IMR-90 (cell line): ENCODE results near the gene IQCF6. TPM values are rescaled to one million over a fixed set of nuclear protein-coding genes. Genes with fewer than 3 reads are reported as not detected.

ENCODE experiments used
- ATAC-seq: fragments of 200-7000 bp; cut with Tn5 transposase; 2 replicates; pipeline ENCODE4 v1.9.1; 2020; ENCODE audit warnings: low read depth, mild to moderate bottlenecking, moderate library complexity
- BruUV-seq: library from RNA; stranded (reverse); fragments of 400-500 nt; replicated peaks from 2 replicates; lab custom pipeline; 2021; lab: Mats Ljungman, UMichigan
- CTCF ChIA-PET: fragments of 300-600 bp; formaldehyde crosslinking; extraction: SDS; loops from one replicate; lab custom pipeline; 2021; ENCODE audit warnings: antibody characterized with exemption; lab: Yijun Ruan, JAX
- POLR2A ChIA-PET: fragments of 300-600 bp; sonication (Branson Sonifier 250); formaldehyde crosslinking; loops from one replicate; lab custom pipeline; 2022; ENCODE audit warnings: antibody characterized with exemption; ENCODE audit not compliant: unreplicated experiment; lab: Charles Lee
- DNase-seq: peaks from one replicate; pipeline ENCODE4 v3.0.0; 2013
- H2AFZ ChIP-seq: replicated peaks from 2 replicates; pipeline ENCODE3; 2013; ENCODE audit warnings: low read length, mild to moderate bottlenecking; ENCODE audit not compliant: poor library complexity
- H2AK5ac ChIP-seq: 2 replicates; pipeline ENCODE4 v1.6.1; 2013; ENCODE audit warnings: low read depth, low read length, inconsistent platforms
- H2AK9ac ChIP-seq: replicated peaks from 2 replicates; pipeline ENCODE3; 2013; ENCODE audit warnings: mild to moderate bottlenecking, low read depth, low read length, moderate library complexity; ENCODE audit not compliant: poor library complexity
- H2BK120ac ChIP-seq: 2 replicates; pipeline ENCODE4 v1.6.1; 2013; ENCODE audit warnings: low read depth, low read length, inconsistent platforms
- H2BK15ac ChIP-seq: 3 replicates; pipeline ENCODE4 v1.6.1; 2013; ENCODE audit warnings: low read depth, low read length, inconsistent platforms
- H2BK20ac ChIP-seq: 2 replicates; pipeline ENCODE4 v1.6.1; 2013; ENCODE audit warnings: low read depth, mild to moderate bottlenecking, inconsistent platforms, low read length, moderate library complexity
- H2BK5ac ChIP-seq: 2 replicates; pipeline ENCODE4 v1.6.1; 2013; ENCODE audit warnings: mild to moderate bottlenecking, low read depth, low read length, inconsistent platforms; ENCODE audit not compliant: poor library complexity, severe bottlenecking
- H3K14ac ChIP-seq: replicated peaks from 2 replicates; pipeline ENCODE4 v1.6.1; 2013; ENCODE audit warnings: low read depth, low read length, inconsistent platforms
- H3K18ac ChIP-seq: 2 replicates; pipeline ENCODE4 v1.6.1; 2013; ENCODE audit warnings: low read depth, low read length, control low read depth
- H3K23ac ChIP-seq: 2 replicates; pipeline ENCODE4 v1.6.1; 2013; ENCODE audit warnings: low read depth, low read length, inconsistent platforms
- H3K27ac ChIP-seq: 2 replicates; pipeline ENCODE4 v1.5.1; 2013; ENCODE audit warnings: mild to moderate bottlenecking, control low read depth, low read length; ENCODE audit not compliant: insufficient read depth
- H3K27me3 ChIP-seq: 2 replicates; pipeline ENCODE4 v1.6.1; 2013; ENCODE audit warnings: low read length; ENCODE audit not compliant: control insufficient read depth, insufficient read depth
- H3K36me3 ChIP-seq: 2 replicates; pipeline ENCODE4 v1.6.1; 2013; ENCODE audit warnings: low read length, mixed read lengths; ENCODE audit not compliant: control insufficient read depth, insufficient read depth
- H3K4ac ChIP-seq: 2 replicates; pipeline ENCODE4 v1.6.1; 2013; ENCODE audit warnings: low read depth, low read length, inconsistent platforms
- H3K4me1 ChIP-seq: 2 replicates; pipeline ENCODE4 v1.6.1; 2013; ENCODE audit warnings: low read length, mixed read lengths; ENCODE audit not compliant: control insufficient read depth, insufficient read depth
- H3K4me2 ChIP-seq: 2 replicates; pipeline ENCODE4 v1.6.1; 2013; ENCODE audit warnings: low read depth, mild to moderate bottlenecking, control low read depth, low read length, moderate library complexity
- H3K4me3 ChIP-seq: 2 replicates; pipeline ENCODE4 v1.5.1; 2013; ENCODE audit warnings: low read depth, mild to moderate bottlenecking, control low read depth, low read length, moderate library complexity; ENCODE audit not compliant: insufficient read depth
- H3K56ac ChIP-seq: 2 replicates; pipeline ENCODE4 v1.6.1; 2013; ENCODE audit warnings: low read length, inconsistent platforms; ENCODE audit not compliant: insufficient read depth; ENCODE audit errors: extremely low read depth
- H3K79me1 ChIP-seq, 2 experiments: 2 replicates each; pipeline ENCODE4 v1.6.1; 2013; ENCODE audit warnings: low read length in 2 of 2, inconsistent platforms in 1 of 2, low read depth in 1 of 2
- H3K9ac ChIP-seq: 2 replicates; pipeline ENCODE4 v1.6.1; 2013; ENCODE audit warnings: low read depth, low read length, control low read depth
- H3K9me1 ChIP-seq: 2 replicates; pipeline ENCODE4 v1.6.1; 2013; ENCODE audit warnings: low read length, inconsistent platforms; ENCODE audit not compliant: insufficient read depth
- H3K9me3 ChIP-seq: 2 replicates; pipeline ENCODE4 v1.6.1; 2013; ENCODE audit warnings: low read length; ENCODE audit not compliant: control insufficient read depth, insufficient read depth
- H4K20me1 ChIP-seq: 2 replicates; pipeline ENCODE4 v1.6.1; 2013; ENCODE audit warnings: low read length, inconsistent platforms; ENCODE audit not compliant: insufficient read depth
- H4K5ac ChIP-seq: 2 replicates; pipeline ENCODE4 v1.6.1; 2013; ENCODE audit warnings: mild to moderate bottlenecking, low read depth, low read length, control low read depth
- H4K8ac ChIP-seq, 2 experiments: 2 replicates each; pipeline ENCODE4 v1.6.1; 2013; ENCODE audit warnings: low read depth in 2 of 2, low read length in 2 of 2, control low read depth in 1 of 2, inconsistent platforms in 1 of 2
- H4K91ac ChIP-seq: 2 replicates; pipeline ENCODE4 v1.6.1; 2013; ENCODE audit warnings: low read depth, low read length, inconsistent platforms; ENCODE audit not compliant: insufficient read depth
- CHD1 ChIP-seq: IDR thresholded peaks from 2 replicates; pipeline ENCODE4 v1.6.1; 2012; ENCODE audit warnings: low read depth, low read length, improper control_type of control experiment
- NFE2L2 ChIP-seq: fragments of 150-350 bp; IDR thresholded peaks from 2 replicates; pipeline ENCODE4 v1.6.1; 2016; ENCODE audit warnings: low read depth, mild to moderate bottlenecking, low read length
- SMC3 ChIP-seq: fragments of 150-350 bp; IDR thresholded peaks from 2 replicates; pipeline ENCODE4 v1.6.1; 2016; ENCODE audit warnings: low read depth, mild to moderate bottlenecking, antibody characterized with exemption, low read length, moderate library complexity
- WGBS, 2 experiments: methylation state at CpG; one replicate each; pipeline versions ENCODE4 v1.1.5 to v1.1.7; 2013; ENCODE audit warnings: missing lambda C conversion rate in 2 of 2; ENCODE audit not compliant: insufficient read length in 1 of 2; ENCODE audit errors: extremely low coverage in 2 of 2; 5-methylcytosine and 5-hydroxymethylcytosine counted together
- dilution Hi-C: fragments of 300-500 bp; cut with HindIII; formaldehyde crosslinking; loops from one replicate; pipeline ENCODE4 v1.14.3; 2018; ENCODE audit warnings: low sequenced_read_pairs; ENCODE audit not compliant: unreplicated experiment
- in situ Hi-C: fragments of 300-500 bp; cut with MboI; formaldehyde crosslinking; loops from 3 replicates; pipeline ENCODE4 v1.14.3; 2019; ENCODE audit warnings: low sequenced_read_pairs, inconsistent platforms, mixed read lengths
- intact Hi-C: fragments of 100-400 bp; cut with micrococcal nuclease; formaldehyde crosslinking; loops from 2 replicates; pipeline ENCODE4 v1.10.0; 2022
- polyA plus RNA-seq, 3 experiments: library from polyadenylated mRNA; depleted of rRNA; stranded (reverse); fragments of >200 nt; gene quantifications; 2 replicates each; pipeline ENCODE4 v1.2.3, GENCODE V29; 2012; ENCODE audit warnings: low replicate concordance in 1 of 3
- total RNA-seq: library from RNA; depleted of rRNA; stranded (reverse); fragments of >200 nt; gene quantifications from 2 replicates; pipeline ENCODE4 v1.2.3, GENCODE V29; 2012

Gene IQCF6
- total and polyA plus RNA-seq, 2 of the 4 experiments (the other 2 are of a cell fraction): not detected

DNA sequence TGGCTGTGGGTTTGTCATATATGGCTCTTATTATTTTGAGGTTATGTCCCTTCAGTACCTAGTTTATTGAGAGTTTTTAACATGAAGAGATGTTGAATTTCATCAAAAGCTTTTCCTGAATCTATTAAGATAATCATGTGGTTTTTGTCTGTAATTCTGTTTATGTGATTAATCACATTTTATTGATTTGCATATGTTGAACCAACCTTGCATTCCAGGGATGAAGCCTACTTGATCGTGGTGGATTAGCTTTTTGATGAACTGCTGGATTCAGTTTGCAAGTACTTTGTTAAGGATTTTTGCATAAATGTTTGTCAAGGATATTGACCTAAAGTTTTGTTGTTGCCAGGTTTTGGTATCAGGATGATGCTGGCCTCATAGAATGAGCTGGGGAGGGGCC is 49.3 kb upstream of the IQCF6 start:
- Histone ChIP-seq H3K9me1 (no peaks in the 10 kb centered on the region), H4K5ac (no peak overlapping the region), H2AK9ac (no peak overlapping the region), H3K9ac (no peak overlapping the region), H4K8ac (no peak overlapping the region), H4K20me1 (no peaks in the 10 kb centered on the region), H2AK5ac (no peak overlapping the region), H3K56ac (no peak overlapping the region), H2BK5ac (no peak overlapping the region), H3K4me1 (no peaks in the 10 kb centered on the region), H3K27ac (no peak overlapping the region), H3K27me3 (0 out of 2 replicates have a peak, but pooled peaks cover 1% of the 10 kb centered on the region), H3K4me3 (no peak overlapping the region), H4K91ac (no peak overlapping the region), H3K23ac (no peak overlapping the region), H3K18ac (no peak overlapping the region), H3K4ac (no peak overlapping the region), H2BK20ac (no peak overlapping the region), H2BK15ac (no peak overlapping the region), H2AFZ (no peak overlapping the region), H3K14ac (no peak overlapping the region), H3K4me2 (no peak overlapping the region), H3K79me1 (no peaks in the 10 kb centered on the region), H2BK120ac (no peak overlapping the region), H3K36me3 (no peaks in the 10 kb centered on the region), H3K9me3 (no peaks in the 10 kb centered on the region)
- dilution Hi-C loops: no loop called here
- no TSS peak for BruUV-seq
- in situ Hi-C loops: no loop called here
- POLR2A ChIA-PET: no interaction called here
- WGBS, 2 experiments: 20% methylated on average over 1 of the region's 1 CpG; no CpG with 5 or more reads in 1 of the 2 experiments
- ATAC-seq (no peak), DNase-seq (no peak)
- CTCF ChIA-PET: no interaction called here
- no peak for TF ChIP-seq SMC3
- TF ChIP-seq NFE2L2: no peak
- TF ChIP-seq CHD1: no peak
- intact Hi-C loops: no loop called here
